ENCODE data around the gene MNT.

DNA sequence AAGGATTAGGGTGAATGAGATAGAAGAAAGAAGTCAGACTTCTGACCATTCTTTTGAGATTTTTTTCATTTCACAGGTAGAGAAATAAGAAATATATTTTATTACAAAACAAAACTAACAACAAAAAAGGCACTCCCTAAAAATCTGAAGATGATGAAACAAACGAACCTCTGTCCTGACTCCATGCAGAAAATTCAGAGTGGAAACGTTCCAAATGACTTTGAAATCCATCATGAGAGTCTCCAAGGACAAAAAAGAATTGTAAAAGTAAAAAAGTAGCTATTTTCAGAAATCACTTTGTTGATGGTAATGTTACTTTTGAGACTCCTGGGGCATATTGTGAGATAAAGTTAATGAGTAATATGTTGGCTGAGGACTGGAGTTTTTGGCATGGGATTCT lies 26.4 kb upstream of the MNT start:
- TF ChIP-seq, protein P1, sequence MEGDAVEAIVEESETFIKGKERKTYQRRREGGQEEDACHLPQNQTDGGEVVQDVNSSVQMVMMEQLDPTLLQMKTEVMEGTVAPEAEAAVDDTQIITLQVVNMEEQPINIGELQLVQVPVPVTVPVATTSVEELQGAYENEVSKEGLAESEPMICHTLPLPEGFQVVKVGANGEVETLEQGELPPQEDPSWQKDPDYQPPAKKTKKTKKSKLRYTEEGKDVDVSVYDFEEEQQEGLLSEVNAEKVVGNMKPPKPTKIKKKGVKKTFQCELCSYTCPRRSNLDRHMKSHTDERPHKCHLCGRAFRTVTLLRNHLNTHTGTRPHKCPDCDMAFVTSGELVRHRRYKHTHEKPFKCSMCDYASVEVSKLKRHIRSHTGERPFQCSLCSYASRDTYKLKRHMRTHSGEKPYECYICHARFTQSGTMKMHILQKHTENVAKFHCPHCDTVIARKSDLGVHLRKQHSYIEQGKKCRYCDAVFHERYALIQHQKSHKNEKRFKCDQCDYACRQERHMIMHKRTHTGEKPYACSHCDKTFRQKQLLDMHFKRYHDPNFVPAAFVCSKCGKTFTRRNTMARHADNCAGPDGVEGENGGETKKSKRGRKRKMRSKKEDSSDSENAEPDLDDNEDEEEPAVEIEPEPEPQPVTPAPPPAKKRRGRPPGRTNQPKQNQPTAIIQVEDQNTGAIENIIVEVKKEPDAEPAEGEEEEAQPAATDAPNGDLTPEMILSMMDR (IDR thresholded peaks at IDR 0.05; ENCODE audit: low read depth, low read length): no peak
- no peak for TF ChIP-seq EZH2phosphoT487 (IDR thresholded peaks at IDR 0.05; ENCODE audit: low read depth)
